ENCODE data around the gene FAM163A.
"Not testable (repeated sequence)": the region's sequence is repeated elsewhere in the genome, so short reads cannot be mapped to it uniquely, and the experiment has no call there.

The FAM163A gene

GRCh38 chr1:179793281-179793680, 50.2 kb downstream of the FAM163A start:
- DNase-seq (ENCODE audit: low spot score): no peak

- no peak for DNase-seq (ENCODE audit: low spot score)
Observed at GRCh38 chr1:179794146-179794545, 51.1 kb downstream of the FAM163A start.

- DNase-seq (ENCODE audit: low spot score): no peak
Observed at GRCh38 chr1:179794669-179795068, 51.6 kb downstream of the FAM163A start.

DNA sequence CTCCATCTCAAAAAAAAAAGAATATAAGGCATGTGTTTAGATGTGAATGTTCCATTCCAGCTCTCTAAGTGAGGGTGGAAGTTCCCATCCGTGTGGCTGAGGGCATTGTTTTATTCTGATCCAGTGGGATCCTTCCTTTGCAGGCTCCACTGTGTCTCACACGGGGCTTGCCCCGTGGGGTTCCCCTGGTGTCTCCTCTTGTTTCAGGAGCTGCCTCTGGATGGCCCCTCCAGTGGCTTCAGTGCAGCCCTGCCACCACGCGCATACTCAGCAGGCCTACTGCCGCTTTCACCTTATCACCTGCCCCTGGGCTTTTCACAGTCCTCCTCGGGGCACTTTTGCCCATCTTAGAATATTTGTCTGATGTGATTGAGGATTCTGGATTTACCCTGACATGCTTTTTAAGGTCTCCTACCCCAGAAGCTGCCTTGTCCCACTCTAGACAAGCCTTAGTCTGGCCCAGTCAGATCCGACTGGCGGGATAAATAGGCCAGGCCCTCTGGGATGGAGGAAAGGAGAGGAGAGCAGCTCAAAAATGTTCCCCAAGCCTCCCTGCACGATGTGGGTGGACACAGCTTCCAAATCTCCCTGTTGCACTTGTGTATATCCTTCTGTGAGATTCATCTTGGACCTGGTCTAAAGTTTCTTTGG, 55.2 kb downstream of the FAM163A start:
- DNase-seq (ENCODE audit: low spot score): no peak

DNA sequence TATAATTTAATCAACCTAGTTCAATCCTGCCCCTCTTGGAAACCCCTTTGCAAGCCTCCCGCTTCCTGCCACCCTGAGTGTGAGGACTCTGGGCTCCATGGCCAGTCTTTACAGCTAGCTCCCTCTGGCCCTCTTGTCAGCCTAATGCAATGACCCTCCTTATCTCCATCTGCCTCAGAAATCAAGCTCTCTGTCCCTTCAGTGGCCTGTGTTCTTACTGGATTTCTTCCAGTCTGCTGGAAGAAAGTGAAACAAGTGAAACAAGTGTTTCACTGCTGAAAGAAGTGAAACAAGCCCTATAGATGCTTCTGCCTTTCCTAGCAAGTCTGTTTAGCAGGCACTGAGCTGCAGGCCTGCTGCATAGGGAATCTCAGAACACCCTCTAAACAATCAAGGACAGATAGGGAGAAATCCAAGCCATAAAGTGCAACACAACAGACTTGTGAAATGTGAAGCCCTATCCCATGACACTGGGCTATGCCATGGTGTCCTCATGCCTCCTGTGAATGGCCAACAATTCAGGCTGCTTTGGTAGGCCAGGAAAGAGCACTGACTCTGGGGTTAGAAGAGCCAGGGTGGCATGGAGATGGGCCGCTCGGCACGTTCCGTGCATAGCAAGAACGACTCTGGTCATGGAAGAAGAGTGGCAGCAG, 55.9 kb downstream of the FAM163A start:
- DNase-seq (ENCODE audit: low spot score): no peak

DNA sequence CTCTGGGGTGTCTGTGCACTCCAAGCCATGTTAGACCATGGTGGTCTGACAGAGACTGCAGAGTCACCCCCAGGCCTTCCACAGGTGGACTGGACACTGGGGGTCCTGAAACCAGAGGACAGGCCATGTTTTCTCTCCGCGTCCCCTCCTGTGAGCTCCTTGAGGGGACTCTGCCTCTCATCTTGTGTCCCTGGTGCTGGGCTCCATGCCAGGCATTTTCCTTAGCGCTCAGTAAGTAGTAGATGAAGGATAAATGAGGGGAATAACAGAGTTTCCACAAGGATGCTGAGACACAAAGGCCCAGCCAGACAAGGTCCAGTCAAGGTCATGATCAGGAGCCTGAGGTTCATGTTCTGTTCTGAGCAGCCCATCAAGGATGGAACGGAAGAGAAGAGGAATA, 57.4 kb downstream of the FAM163A start:
- DNase-seq (ENCODE audit: low spot score): no peak

DNA sequence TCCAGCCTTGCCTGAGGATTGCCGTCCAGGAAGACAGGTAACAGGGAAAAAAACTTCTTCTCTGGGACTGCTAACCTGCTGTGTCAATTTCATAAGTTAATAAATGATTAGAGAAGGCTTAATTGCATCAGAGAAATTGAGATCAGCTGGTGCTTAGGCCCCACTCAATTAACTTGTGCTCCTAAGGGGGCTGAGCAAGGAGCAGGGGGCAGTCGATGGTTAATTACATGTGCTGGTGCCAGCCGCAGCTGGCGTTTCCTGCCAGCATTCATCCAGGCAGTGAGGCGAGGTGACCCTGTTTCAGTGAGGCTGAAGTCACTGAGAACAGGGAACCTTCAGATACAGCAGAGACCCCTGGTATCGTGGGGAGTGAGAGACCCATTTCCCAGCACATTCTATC, 60.0 kb downstream of the FAM163A start:
- no peak for DNase-seq (ENCODE audit: low spot score)

DNA sequence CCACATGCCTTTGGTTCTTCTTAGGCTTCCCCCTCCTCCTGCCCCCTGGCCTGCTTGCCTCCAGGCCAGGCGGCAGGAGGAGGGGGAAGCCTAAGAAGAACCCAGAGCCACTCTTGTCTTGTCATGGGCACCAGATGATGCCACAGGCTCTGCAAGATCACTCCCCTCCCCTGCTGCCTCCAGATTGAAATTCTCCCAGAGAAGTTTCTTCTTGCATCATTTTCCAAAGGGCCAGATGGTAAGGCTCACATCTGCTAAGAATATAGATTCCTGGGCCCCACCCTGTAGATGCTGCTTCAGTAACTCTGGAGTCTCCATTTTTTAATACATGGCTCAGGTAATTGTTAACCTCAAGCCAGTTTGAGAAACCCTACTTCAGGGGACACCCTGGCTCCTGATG, 60.8 kb downstream of the FAM163A start:
- no peak for DNase-seq (ENCODE audit: low spot score)

DNA sequence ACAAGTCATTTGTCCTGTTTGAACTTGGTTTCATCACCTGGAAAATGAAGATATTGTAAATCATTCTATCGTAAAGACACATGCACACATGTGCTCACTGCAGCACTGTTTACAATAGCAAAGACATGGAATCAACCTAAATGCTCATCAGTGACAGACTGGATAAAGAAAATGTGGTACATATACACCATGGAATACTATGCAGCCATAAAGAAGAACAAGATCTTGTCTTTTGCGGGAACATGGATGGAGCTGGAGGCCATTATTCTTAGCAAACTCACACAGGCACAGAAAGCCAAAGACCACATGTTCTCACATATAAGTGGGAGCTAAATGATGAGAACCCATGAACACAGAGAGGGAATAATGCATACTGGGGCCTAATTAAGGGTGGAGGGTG, 61.3 kb downstream of the FAM163A start:
- not testable (repeated sequence) for DNase-seq (ENCODE audit: low spot score)

DNA sequence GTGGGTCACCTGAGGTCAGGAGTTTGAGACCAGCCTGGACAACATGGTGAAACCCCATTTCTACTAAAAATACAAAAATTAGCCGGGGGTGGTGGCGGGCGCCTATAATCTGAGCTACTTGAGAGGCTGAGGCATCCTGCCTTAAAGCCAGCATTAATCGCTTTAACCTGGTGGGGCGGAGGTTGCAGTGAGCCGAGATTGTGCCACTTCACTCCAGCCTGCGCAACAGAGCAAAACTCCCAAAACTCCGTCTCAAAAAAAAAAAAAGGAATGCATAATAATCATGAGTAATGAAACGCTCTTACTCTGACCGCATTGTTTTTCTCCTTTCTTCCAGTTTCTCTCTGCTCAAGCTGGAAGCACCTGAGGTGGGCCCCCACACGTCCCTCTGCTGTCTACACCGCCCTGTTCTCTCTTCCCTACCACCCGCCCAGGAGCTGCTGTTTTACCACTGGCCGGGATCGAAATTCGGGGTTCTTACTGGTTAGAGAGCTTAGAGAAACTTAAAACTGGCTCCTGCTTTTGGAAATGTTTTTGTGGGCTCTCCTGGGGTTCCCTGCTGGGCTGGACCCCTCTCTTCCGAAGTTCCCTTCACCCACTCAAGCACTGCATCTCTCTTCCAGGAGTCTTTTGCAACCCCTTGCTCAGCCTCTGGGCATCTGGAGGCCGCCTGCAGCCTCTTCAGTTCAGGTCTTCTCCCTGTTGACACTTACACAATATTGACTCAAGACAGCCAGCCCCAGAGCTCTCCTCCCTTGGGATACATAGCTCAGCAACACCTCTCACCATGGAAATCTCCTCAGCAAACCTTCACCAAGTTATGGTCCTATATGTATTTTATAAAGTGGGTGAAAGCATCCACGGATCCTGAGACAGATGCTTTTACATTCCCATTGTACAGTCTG, 62.5 kb downstream of the FAM163A start:
- no peak for DNase-seq (ENCODE audit: low spot score)

GRCh38 chr1:179806333-179806732, 63.2 kb downstream of the FAM163A start:
- no peak for DNase-seq (ENCODE audit: low spot score)

DNA sequence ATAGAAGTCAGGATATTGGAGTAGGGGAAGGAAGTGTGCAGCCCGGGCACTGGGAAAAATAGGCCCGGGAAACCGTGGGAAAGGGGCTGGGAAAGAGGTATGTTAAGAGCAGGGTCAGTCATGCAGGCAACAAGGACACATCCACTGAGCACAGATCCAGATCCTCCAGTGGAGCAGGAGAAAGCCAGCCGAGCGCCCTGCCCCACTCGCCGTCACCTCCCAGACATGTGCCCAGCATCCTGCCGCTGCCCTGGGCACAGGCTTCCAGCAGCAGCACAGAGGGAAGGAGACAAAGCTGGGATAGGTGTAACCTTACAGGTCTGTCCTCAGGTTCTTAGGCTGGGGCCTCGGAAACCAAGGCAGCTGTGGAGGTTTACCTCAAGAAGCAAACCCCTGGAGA, 64.2 kb downstream of the FAM163A start:
- DNase-seq (ENCODE audit: low spot score): no peak

GRCh38 chr1:179807691-179808485, 64.8 kb downstream of the FAM163A start:
- no peak for DNase-seq (ENCODE audit: low spot score)

- DNase-seq (ENCODE audit: low spot score): no peak
Observed at GRCh38 chr1:179808503-179808902, 65.4 kb downstream of the FAM163A start.

DNA sequence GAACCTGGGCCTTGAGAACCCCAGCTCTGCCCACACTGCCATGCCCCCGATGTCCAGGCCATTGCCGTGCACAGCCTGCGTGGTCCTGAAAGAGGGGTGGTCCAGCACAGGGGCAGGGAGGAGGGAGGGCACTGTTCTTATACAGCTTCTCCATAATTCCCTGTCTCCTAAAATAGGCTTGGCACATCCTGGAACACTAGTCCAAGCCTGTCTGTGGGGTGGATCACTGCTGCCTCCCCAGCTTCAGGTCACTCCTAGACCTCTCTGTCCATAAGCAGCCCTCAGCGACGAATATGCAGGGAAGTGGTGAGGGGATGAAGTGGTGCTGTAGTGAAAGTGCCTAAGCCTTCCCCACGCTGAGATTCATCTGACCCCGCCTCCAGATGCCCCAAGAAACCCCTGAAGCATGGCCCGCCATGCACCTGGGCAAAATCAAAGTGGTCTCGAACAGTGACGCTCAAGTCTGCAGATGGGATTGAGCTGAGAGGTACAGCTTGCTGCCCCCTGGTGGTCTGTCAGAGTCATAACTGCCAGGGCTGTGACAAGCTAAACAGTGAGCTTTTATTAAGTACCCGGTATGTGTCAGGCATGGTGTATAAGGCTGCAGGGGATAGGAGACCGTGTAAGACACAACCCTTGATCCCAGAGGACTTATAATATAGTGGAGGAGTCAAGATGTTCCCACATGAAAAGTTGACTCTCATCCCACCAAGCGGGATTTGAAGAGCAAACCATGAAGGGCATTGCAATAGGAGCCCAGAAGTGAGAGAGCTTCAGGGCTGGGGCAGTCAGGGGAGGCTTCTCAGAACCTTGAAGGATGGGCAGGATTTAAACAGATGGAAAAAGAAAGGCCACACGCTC, 66.6 kb downstream of the FAM163A start:
- DNase-seq (ENCODE audit: low spot score): peak; percentile 76

GRCh38 chr1:179810367-179810715, 67.2 kb downstream of the FAM163A start:
- DNase-seq (ENCODE audit: low spot score): no peak

GRCh38 chr1:179812501-179813292, 69.6 kb downstream of the FAM163A start:
- DNase-seq (ENCODE audit: low spot score): no peak

DNA sequence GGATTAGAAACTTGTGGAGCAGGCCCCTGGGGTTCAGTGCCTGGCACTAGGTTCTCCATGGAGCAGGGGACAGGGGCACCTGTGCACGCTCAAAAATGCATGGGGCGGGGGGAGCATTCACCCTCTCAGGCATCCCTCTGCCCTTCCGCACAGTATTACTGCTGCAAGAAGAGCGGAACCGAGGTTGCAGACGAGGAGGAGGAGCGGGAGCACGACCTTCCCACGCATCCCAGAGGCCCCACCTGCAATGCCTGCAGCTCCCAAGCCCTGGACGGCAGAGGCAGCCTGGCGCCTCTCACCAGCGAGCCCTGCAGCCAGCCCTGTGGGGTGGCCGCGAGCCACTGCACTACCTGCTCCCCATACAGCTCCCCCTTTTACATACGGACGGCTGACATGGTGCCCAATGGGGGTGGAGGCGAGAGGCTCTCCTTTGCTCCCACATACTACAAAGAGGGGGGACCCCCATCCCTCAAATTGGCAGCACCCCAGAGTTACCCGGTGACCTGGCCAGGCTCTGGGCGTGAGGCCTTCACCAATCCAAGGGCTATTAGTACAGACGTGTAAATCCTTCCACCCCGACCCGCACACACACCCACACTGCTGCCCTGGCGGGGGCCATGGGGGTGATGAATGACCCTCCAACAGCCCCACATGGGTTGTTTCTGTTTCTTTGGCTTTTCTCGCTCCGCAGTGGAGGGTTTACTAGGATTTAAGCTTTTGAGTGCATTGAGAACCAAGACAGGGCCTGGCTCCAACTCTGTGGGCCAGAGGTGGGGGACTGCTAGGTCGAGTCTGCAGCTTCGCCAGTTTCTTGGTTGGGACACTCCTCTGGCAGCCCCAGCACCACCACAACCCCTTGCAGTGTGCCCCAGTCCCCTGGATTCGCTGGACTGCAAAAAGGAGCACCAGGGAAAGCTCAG, 70.8 kb downstream of the FAM163A start:
- DNase-seq (ENCODE audit: low spot score): no peak

GRCh38 chr1:179814546-179814838, 71.4 kb downstream of the FAM163A start:
- no peak for DNase-seq (ENCODE audit: low spot score)

DNA sequence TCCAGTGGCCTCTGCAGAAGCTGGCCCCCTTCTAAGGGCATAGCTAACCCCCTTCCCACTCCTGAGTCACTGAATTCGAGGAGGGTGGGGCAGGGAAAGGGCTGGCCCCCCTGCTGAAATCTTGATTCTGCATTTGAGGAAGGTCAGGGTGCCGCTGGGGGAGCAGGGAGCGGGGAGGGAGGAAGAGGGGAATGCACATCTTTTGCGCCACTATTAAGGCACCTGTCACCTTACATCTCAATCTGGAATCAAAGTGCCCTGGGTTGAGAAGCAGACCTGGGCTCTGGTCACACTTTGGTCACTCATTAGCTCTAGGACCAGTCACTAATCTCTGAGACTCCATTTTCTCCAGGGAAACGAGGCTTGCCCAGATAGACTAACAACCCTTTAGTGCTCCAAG, 72.5 kb downstream of the FAM163A start:
- no peak for DNase-seq (ENCODE audit: low spot score)

Data from LoVo (cell line).